Upper lobe of left lung (tissue), 4 donors: ENCODE data around the gene NAP1L1.

Source experiments
- EP300 ChIP-seq, 4 donors: sonication (generic); formaldehyde crosslinking; IDR thresholded peaks; one replicate each; pipeline ENCODE4 v1.5.1; 2017; ENCODE audit warnings: antibody characterized with exemption in 4 of 4, control low read depth in 2 of 4
- POLR2A ChIP-seq, 4 donors: fragments of 450-650 bp; IDR thresholded peaks; one replicate each; pipeline ENCODE4 v1.5.1; 2016 to 2017; ENCODE audit warnings: antibody characterized with exemption in 4 of 4, mild to moderate bottlenecking in 2 of 4
- TF ChIP-seq, protein P1 (sequence below), 6 experiments: fragments of 450-650 bp in 4 of 6; fragments of 200-600 bp in 2 of 6; sonication (generic) in 2 of 6; IDR thresholded peaks; one replicate each; pipeline ENCODE4 v1.5.1; 2016 to 2019; ENCODE audit warnings: antibody characterized with exemption in 6 of 6

DNA sequence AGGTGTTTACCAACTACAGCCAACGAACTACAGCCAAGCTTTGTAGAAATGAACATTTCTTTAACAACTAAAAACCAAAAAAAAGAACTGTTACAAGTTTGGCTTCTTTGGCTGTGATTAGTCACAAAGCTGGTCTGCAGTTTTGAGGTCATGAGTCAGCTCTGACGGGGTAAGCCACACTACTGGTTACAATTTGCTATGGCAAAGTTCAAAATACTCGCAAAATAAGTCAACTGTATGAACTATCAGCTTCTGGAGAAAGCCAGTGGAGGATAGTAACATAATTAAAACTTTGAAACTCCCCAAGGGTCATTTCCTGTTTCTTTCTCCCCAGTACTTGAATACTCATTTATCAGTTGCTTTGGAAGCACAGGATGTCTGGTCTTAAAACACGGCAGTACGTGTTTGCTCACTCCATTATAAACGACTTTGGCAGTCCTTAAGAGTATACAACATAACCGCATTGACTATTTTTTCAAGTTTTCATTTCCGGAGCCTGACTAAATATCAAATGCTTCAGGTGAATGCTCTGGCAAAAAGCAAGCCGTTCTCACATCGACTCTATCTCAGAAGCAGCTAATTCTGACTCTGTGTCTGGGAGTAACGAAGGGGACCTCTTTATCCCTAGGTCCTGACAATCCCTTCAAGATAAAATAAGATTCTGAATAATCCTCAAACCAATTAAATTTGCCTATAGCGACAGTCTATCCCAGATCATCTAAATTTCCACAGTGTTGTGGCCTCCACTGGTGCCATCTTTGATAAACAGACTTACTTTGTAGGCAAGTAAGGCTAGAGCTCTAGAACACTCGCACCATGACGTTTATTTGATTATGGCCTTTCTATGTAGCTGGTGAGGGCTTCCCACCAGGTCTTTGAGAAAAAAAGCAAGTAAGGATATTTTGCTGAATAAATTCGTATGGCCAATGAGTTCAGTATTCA lies 63.5 kb downstream of the NAP1L1 start:
- TF ChIP-seq POLR2A (IDR thresholded peaks at IDR 0.05) (no peak), EP300 (IDR thresholded peaks at IDR 0.05) (no peak)
- TF ChIP-seq, protein P1, sequence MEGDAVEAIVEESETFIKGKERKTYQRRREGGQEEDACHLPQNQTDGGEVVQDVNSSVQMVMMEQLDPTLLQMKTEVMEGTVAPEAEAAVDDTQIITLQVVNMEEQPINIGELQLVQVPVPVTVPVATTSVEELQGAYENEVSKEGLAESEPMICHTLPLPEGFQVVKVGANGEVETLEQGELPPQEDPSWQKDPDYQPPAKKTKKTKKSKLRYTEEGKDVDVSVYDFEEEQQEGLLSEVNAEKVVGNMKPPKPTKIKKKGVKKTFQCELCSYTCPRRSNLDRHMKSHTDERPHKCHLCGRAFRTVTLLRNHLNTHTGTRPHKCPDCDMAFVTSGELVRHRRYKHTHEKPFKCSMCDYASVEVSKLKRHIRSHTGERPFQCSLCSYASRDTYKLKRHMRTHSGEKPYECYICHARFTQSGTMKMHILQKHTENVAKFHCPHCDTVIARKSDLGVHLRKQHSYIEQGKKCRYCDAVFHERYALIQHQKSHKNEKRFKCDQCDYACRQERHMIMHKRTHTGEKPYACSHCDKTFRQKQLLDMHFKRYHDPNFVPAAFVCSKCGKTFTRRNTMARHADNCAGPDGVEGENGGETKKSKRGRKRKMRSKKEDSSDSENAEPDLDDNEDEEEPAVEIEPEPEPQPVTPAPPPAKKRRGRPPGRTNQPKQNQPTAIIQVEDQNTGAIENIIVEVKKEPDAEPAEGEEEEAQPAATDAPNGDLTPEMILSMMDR (IDR thresholded peaks at IDR 0.05), result no peak
